COLO668 (cell line): Measurements from ENCODE around the gene TMEM131.

Experiments used
- DNase-seq: peaks from one replicate; lab custom pipeline; 2025; ENCODE audit not compliant: unreplicated experiment; lab: John Stamatoyannopoulos, UW

Gene TMEM131

DNA sequence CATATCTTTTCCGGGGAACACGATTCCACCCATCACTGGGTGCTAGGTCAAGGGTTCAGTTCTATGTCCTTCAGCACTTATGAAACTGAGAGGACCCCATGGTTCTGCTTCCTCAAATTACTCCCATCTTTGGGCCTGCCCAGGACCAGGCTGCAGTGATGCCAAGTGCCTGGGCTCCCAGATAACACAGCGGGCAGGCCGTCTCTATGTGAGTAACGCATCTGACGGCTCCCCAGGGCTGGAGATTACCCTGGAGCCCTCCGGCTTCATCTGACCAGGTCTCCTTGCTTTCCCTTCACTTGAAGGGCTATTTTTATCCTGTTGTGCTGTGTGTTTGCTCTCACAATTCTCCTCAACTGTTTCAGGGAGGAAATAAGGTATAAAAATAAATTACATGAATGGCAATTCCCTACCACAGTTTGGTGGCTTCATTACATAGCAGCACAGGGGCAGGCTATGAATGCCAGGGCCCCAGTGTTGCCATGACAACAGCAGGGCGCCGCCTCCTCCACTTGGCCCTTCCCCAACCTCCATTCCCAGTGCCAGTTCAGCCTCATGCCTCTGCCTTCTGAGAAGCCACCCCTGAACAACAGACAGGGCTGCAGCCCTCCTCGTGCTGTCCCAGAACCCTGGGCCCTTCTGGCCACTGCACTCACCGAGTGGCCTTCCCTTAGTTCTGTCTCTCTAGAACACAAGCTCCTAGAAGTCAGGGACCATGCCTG lies 25.4 kb upstream of the TMEM131 start:
- DNase-seq = peak; percentile 13

DNA sequence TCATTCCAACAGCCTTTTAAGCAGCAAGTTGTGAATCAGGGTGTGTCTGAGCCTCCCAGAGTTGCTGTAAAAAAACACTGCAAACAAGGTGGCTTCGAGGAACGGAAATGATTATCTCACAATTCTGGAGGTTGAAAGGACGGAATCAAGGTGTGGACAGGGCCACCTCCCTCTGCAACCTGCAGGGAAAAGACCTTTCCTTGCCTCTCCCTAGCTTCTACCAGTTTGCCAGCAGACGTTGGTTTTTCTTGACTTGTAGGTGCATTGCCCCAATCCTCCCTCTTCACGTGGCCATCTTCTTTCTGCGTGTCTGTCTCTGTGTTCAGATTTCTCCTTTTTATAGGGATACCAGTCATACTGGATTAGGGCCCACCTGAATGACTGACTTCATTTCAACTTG lies 24.8 kb upstream of the TMEM131 start:
- DNase-seq = no peak

DNA sequence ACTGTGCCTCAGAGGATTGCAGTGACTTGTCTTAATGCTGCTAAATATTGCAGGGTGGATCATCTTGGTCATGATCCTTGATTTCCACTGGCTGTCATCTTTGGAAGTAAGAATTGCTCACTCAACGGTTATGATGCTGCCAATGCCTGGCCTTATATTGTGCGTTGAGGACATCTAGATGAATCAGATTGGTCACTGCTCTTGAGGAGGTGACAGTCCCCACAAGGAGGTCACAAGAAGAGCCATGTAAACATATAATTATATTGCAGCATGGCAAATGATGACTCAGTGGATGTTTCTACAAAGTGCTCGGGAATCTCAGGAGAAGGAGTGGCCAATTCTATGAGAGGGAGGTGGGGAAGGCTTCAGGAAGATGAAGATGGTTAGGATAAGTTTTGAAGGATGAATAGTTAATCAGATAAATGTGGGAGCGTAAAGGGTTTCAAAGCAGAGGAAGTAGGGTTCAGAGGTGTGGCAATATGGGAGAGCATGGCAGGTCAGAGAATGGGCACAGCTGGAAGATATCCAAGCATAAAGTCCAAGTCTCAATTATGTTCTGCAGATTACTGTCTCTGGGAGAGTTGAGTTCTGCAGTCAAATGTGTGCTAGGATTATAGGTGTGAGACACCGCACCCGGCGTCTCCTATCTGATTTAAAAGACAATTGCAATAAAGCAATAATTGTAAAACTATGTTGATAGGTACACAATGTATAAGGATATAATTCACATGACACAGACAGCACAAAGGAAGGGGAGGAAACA lies 21.3 kb upstream of the TMEM131 start:
- no peak for DNase-seq

DNA sequence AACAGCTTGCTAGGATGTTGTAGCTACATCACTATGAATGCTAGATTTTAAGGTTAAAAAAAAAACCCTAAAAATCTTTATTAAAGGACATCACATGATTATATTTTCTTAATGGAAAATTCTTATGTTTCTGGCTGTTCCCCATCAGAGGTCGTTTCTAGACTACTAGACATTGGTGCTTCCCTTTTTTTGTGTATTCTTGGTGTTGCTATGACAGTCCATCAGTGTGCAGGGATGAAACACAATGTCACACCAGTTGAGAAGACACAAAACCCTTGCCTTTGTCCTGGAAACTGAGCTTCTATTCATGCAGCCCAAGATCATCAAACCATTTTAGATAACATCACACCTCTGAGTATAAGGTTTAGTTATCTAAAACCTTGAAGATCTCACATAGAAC lies 19.9 kb upstream of the TMEM131 start:
- DNase-seq = no peak

DNA sequence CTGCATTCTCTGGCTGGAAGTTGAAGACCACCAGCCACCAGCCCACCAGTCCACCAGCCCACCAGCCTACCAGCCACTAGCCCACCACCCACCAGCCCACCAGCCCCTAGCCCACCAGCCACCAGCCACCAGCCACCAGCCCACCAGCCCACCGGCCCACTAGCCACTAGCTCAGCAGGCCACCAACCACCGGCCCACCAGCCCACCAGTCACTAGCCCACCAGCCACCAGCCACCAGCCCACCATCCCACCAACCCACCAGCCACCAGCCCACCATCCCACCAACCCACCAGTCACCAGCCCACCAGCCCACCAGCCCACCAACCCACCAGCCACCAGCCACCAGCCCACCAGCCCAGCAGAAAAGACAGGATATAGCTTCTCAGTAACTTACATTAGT lies 18.6 kb upstream of the TMEM131 start:
- no peak for DNase-seq

DNA sequence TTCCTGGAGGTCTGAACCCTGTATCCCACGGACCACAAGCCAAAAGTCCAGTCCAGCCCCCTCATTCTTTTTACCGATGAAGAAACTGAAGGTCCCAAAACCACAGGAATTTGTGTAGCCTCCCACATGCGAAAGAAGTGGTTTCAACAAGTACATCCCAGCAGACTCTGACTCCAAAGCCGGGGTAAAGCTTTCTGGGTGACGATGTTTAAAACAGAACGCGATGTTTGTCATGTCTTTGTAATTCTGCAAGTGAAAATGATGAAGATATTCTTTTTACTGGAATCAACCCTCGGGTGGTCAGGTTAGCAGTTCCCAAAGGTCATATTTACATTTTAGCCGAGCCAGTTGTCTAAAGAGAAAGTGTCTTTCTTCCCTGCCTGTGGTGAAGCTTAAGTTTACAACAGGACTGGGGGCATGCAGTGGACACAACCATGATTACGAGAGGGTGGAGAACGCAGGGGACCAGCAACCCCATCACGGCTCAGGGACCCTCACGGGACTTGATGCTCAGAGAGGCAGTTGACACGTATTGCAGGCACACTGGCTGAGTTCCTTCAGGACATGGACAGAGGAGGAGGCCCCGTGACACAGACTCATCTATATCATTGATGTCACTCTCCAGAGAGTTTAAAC lies 17.8 kb upstream of the TMEM131 start:
- DNase-seq = no peak

DNA sequence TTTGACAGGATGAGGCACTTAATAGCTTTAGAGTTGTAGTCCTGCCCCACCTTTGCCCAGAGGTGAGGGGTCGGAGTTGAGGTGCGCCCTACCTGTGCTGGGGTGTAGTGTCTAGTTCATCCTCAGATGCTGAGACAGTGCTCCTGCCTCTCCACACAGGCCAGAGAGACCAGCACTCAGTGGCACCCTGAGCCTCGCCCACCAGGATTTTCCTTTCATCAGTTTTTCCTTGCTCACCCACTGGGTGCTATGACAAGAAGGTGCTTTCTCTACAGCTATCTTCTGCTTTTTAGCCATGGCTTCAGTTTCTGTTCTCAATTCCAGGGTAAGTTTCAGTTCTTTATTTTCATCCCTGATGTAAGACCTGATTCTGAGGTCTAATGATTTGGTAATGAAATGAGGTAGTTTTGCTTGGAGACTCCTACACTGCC lies 16.8 kb upstream of the TMEM131 start:
- DNase-seq = no peak

DNA sequence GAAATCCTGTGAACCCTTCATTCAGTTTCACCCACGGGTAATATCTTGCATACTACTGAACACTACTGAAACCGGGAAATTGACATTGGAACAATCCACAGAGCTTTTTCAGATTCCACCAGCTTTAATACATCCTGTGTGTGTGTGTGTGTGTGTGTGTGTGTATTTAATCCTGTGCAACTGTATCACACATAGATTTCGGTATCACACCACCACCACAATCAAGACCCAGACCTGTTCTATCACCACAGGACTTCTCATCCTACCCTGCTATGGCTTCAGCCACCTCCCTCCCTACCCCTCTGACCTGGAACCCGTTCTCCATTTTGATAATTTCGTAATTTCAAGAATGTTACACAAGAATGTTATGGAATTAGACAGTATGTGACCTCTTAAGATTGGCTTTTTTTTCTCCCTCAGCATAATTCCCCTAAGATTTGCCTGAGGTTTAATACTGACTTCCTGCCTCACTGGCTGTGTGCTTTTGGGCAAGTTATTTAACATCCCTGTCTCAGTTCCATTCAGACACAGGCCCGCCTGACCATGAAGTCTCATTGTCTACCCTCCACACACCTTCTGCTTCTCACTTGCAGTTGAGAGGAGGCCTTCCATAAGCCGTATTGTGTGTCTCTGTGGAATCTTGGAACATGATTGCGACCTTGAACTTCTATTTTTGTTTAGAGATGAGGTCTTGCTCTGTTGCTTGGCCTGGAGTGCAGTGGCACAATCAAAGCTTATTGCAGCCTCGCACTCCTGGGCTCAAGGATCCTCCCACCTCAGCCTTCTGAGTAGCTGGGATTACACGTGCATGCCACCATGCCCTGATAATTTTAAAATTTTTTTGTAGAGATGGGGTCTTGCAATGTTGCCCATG lies 14.4 kb upstream of the TMEM131 start:
- no peak for DNase-seq

DNA sequence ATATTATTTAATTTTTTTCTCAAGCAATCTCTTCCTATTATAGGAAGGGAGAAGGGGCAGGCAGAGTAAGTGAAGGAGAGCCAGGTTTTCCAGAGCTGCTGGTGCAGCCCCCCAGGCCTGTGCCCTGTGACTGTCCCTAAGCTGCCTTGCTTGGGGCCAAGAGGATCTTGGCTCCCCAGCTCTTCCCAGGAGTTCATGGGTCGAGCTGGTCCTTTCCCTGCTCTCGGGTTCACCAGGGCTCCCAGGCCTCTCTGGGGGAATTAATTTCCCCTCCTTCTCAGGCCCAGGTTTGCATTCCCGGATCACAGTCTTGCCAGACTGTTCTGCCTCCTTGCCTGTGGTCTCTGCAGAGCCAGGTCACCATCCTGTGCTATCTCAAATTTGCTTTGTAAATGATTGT lies 12.7 kb upstream of the TMEM131 start:
- DNase-seq = no peak

DNA sequence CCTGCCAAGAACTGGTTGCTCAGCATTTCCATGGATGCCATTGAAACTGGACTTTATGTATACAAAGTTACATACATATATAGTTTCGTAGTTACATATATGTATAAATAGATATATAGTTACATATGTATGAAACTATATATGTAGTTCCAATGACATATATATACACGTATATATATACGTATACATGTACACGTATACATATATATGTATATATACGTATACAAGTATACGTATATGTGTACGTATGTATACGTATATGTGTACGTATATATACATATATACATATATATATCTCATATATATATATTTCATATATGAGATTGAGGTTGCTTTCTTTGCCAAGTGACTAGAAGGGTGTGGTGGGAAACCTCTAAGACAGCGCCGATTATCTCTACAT lies 10.6 kb upstream of the TMEM131 start:
- no peak for DNase-seq

DNA sequence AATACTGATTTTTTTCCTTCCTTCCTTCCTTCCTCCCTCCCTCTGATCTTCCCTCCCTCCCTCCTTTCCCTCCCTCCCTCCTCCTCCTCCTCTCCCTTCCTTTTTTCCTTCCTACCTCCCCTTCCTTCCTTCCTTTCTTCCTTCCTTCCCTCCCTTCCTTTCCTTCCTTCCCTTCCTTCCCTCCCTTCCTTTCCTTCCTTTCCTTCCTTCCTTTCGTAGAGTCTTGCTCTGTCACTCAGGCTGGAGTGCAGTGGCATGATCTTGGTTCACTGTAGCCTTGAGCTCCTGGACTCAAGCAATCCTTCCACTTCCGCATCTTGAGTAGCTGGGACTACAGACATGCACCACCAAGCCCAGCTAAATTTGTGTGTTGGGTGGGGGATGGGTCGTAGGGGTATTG lies 8.9 kb upstream of the TMEM131 start:
- DNase-seq = no peak

DNA sequence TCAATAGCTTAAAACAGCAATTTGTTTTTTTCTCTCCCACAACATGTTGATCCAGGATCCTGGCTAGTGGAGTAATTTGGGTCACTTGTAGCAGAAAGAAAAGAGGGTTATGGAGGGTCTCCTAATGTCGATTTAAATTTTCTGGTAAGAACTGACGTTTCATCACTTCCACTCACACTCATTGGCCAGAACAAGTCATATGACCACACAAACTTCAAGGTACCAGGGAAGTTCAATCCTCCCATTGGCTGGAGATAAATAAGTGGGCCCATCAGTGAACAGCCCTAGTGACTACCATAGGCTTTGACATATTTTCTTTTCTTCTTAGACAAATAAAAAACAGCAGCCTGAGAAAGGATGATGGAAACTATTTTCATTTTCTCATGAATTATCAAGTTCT lies 8.3 kb upstream of the TMEM131 start:
- DNase-seq = no peak

DNA sequence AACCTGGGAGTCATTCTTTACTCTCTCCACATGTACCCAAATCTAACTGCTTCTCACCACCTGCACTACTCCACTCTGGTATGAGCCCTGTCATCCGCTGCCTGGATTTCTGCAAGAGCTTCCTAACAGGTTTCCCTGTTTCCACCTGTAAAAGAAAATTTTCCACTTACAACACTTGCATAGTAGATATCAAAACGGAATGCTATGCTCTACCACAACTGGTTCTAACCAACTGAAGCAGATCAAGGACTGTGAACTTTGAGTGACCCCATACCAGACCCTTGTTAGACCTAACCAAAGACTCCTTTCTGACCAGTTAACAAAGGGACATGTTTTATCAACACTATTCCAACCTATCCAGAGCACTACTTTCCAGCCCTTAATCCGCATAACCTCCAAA lies 3.8 kb upstream of the TMEM131 start:
- no peak for DNase-seq

DNA sequence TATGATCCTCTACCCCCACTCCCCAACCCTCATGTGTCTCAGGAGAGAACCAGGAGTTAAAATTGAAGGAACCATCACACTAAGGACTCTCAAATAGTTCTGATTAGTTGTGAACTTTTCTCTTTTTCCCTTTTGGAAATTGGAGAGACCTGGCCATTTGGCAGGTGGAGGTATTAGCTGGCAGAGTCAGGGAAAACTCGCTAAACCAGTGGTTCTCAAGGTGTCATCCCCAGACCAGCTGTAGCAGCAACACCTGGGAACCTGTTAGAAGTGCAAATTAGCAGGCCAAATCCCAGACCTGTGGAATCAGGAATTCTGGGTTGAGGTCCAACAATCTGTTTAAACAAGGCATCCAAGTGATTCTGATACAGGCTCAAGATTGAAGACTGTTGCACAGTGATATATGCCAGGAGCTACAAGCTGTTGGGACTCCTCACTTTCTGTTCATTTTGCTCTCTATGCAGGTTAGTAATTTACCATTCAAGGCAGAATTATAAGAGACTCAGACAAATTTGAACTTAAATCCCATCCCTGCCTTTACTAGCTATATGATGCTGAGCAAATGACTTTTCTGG lies 2.8 kb upstream of the TMEM131 start:
- peak; percentile 65 for DNase-seq

DNA sequence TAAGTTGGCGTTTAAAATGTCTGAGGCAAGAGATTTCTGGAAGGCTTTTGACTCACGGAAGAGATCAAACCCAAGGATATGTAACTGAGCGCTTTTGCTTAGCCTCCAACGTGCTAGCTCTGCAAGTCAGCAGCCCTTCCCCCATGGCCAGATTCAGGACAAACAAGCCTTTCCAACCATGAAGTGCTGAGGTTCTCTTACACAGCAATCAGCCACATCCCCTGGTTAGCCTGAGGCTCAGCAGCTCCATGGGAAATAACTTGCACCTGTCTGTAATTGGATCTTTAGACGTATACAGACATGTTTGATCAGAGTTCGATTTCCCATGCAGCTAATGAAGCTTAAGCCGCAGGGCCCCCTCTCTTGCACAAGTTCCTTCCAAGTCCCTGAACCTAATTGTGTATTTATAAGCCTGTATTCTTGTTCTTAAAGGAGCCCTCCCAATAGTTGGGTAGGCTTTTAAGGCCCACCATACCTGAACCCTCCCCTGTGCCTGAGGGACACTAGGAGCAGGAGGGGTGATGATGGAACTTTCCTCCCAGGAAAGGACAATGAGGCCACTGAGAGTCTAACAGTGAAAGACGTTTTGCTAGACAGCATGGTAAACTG lies 2.1 kb upstream of the TMEM131 start:
- DNase-seq = peak; percentile 91

DNA sequence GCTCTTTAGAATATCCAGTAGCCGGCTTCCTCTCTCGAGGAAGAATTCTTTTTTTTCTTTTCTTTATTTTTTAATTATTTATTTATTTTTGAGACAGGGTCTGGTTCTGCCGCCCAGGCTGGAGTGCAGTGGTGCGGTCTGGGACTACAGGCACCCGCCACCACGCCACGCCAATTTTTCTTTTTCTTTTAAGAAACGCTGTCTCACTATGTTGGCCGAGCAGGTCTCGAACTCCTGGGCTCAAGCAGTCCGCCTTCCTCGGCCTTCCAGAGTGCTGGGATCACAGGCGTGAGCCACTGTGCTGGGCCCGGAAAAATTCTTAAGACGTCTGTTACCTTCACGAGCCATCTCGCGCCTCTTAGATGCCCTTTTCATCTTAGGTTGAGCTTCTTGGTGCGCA lies 931 bp upstream of the TMEM131 start:
- DNase-seq = no peak

DNA sequence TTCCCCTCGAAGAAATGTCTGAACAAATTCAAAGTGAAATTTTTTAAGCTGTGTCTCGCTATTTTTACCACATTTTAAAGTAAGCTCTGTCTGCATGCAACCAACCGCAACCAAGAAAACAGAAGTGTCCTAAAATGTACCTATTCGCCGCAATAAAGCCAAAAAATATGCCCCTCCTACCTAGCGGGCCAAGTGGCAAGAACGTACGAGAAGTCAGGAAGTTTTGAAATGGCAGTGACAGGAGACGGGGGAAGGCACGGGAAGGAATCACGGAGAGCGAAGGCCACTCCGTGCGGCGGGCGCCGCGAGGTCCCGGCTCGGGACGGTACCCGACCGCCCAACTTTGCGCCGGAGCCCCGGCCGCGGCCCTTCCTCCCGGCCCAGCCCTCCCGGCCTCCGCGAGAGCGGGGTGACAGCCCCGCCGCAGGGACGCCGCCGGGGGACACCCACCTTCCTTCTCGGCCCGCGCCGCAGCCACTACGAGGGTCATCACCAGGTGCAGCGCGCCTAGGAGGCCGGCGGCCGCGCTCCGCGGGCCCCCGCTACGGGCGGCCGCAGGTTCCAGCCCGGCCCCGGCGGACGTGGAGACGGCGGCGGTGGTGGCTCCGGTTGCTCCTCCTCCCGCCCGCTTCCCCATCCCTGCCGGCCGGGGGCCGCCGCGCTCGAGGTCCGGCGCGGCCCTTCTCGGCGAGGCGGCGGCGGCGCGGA lies 568 bp downstream of the TMEM131 start:
- DNase-seq = peak; percentile 85

DNA sequence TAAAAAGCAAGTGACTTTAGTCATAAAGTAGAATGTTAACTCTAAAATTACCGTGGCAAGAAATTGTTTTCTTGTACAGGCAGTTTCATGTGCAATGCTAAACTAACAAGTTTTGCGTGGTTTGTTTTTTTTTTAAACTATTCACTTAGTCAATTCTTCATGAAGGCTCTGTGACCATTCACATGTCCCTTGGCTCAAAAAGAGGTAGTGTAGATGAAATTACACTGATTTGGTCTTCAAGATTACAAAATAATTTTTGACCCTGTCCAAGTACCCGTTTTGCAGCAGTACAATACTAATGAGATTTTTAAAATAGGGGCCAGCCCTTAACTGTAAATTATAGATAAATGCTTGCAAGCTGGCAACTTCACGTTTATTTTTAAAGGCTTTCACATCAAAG lies 1.3 kb downstream of the TMEM131 start:
- DNase-seq = no peak

DNA sequence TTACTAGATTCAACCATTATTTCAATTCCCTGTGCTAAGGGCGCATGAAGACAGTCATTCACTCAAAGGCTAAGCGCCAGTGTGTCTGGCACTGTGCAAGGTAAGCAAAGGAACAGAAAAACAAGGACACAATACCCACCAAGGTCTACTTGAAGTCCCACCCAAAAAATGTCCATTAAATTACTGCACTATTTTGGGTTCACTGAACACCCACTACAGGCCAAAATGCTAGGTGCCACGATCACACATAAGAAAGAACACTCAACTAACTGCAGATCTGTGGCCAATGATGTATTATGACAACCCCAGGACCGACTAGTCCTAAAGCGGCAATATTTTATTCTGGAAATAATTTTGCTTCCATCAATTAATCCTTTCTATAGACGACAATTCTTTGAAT lies 1.8 kb downstream of the TMEM131 start:
- no peak for DNase-seq
